GM12864 (cell line): Measurements from ENCODE around the gene SEC16A.

ENCODE experiments used
- DNase-seq: peaks from one replicate; pipeline ENCODE4 v3.0.0-alpha.2; 2011; ENCODE audit warnings: low read depth
- H3K4me3 ChIP-seq: 2 replicates; pipeline ENCODE4 v1.5.1; 2011; ENCODE audit warnings: mild to moderate bottlenecking, low read depth, low read length, control low read depth
- CTCF ChIP-seq: IDR thresholded peaks from 2 replicates; pipeline ENCODE4 v1.5.1; 2011; ENCODE audit warnings: low read depth, mild to moderate bottlenecking, moderate library complexity, low read length, control low read depth, inconsistent platforms; ENCODE audit errors: missing control alignments

Gene SEC16A

GRCh38 chr9:136501686-136502085 is 18.8 kb upstream of the SEC16A start:
- H3K4me3 ChIP-seq = no peak overlapping the region
- DNase-seq = no peak
- no peak for TF ChIP-seq CTCF

GRCh38 chr9:136499935-136500910 is 17.4 kb upstream of the SEC16A start:
- H3K4me3 ChIP-seq = no peak overlapping the region
- DNase-seq = no peak
- no peak for TF ChIP-seq CTCF

GRCh38 chr9:136499071-136499934 is 16.5 kb upstream of the SEC16A start:
- no peak overlapping the region for H3K4me3 ChIP-seq
- no peak for TF ChIP-seq CTCF
- DNase-seq = no peak

- no peak overlapping the region for H3K4me3 ChIP-seq
- no peak for TF ChIP-seq CTCF
- DNase-seq = no peak
Measured at GRCh38 chr9:136497916-136498695, 15.3 kb upstream of the SEC16A start.

GRCh38 chr9:136496801-136497620 is 14.2 kb upstream of the SEC16A start:
- TF ChIP-seq CTCF = no peak
- no peak overlapping the region for H3K4me3 ChIP-seq
- no peak for DNase-seq

- DNase-seq = no peak
- TF ChIP-seq CTCF = no peak
- H3K4me3 ChIP-seq = no peak overlapping the region
Measured at GRCh38 chr9:136496181-136496580, 13.3 kb upstream of the SEC16A start.
